GM12878 (cell line): Measurements from ENCODE around the gene RNF220. TPM values are rescaled to one million over a fixed set of nuclear protein-coding genes. Genes with fewer than 3 reads are reported as not detected.

Experiments used
- ATAC-seq: fragments of 200-7000 bp; cut with Tn5 transposase; 3 replicates; pipeline ENCODE4 v1.9.1; 2020; ENCODE audit warnings: mild to moderate bottlenecking, moderate library complexity
- BruUV-seq: library from RNA; stranded (reverse); fragments of 400-500 nt; replicated peaks from 2 replicates; lab custom pipeline; 2021; lab: Mats Ljungman, UMichigan
- CTCF ChIA-PET: fragments of 300-600 bp; sonication (Branson Sonifier 250); formaldehyde crosslinking; extraction: SDS; loops from one replicate; lab custom pipeline; 2021; ENCODE audit warnings: inconsistent platforms; lab: Yijun Ruan, JAX
- POLR2A ChIA-PET: fragments of 350-600 bp; formaldehyde crosslinking; extraction: SDS; loops from one replicate; lab custom pipeline; 2021; ENCODE audit warnings: inconsistent platforms; lab: Charles Lee
- RAD21 ChIA-PET: fragments of 300-600 bp; sonication (Branson Sonifier 250); formaldehyde crosslinking; loops from one replicate; lab custom pipeline; 2023; ENCODE audit warnings: antibody characterized with exemption; ENCODE audit not compliant: unreplicated experiment; lab: Charles Lee
- SMC1A ChIA-PET: fragments of 300-600 bp; sonication (Branson Sonifier 250); formaldehyde crosslinking; loops from one replicate; lab custom pipeline; 2023; ENCODE audit not compliant: unreplicated experiment, uncharacterized antibody; lab: Charles Lee
- DNase-seq: peaks from one replicate; pipeline ENCODE4 v3.0.0-alpha.2; 2011; ENCODE audit warnings: low read depth, low spot score
- FAIRE-seq: peaks from 3 replicates; lab custom pipeline; 2011; peaks lifted over from hg19 to GRCh38; lab: Jason Lieb, UNC
- H2AFZ ChIP-seq: 2 replicates; pipeline ENCODE4 v1.6.0; 2011; ENCODE audit warnings: low read depth, low read length, control low read depth; ENCODE audit not compliant: control insufficient read depth
- H3K27ac ChIP-seq: 2 replicates; pipeline ENCODE4 v1.5.1; 2011; ENCODE audit warnings: control low read depth; ENCODE audit not compliant: control insufficient read depth, insufficient read depth
- H3K27me3 ChIP-seq, 2 experiments: replicated peaks in 1 of 2; 2 replicates each; pipeline versions ENCODE4 v1.6.0 to v1.6.1; 2011; ENCODE audit warnings: low read length in 1 of 2; ENCODE audit not compliant: control insufficient read depth in 2 of 2, insufficient read depth in 2 of 2
- H3K36me3 ChIP-seq, 2 experiments: 2 replicates each; pipeline ENCODE4 v1.5.1; 2011; ENCODE audit warnings: low read length in 1 of 2; ENCODE audit not compliant: control insufficient read depth in 2 of 2, insufficient read depth in 2 of 2
- H3K4me1 ChIP-seq: 2 replicates; pipeline ENCODE4 v1.6.1; 2011; ENCODE audit warnings: mild to moderate bottlenecking, low read length, moderate library complexity, mixed read lengths; ENCODE audit not compliant: control insufficient read depth, insufficient read depth
- H3K4me2 ChIP-seq: 2 replicates; pipeline ENCODE4 v1.6.0; 2011; ENCODE audit warnings: control low read depth; ENCODE audit not compliant: control insufficient read depth, insufficient read depth
- H3K4me3 ChIP-seq: fragments of 200-600 bp; sonication (generic); 2 replicates; pipeline ENCODE4 v1.5.1; 2016
- H3K79me2 ChIP-seq: 2 replicates; pipeline ENCODE4 v1.6.0; 2011; ENCODE audit warnings: low read length; ENCODE audit not compliant: control insufficient read depth, insufficient read depth
- H3K9ac ChIP-seq: 2 replicates; pipeline ENCODE4 v1.8.0; 2011; ENCODE audit warnings: low read length, control low read depth, mixed read lengths; ENCODE audit not compliant: control insufficient read depth, insufficient read depth
- H3K9me3 ChIP-seq: replicated peaks from 3 replicates; pipeline ENCODE4 v1.5.1; 2011; ENCODE audit warnings: mild to moderate bottlenecking, low read length; ENCODE audit not compliant: control insufficient read depth, insufficient read depth
- H4K20me1 ChIP-seq: 2 replicates; pipeline ENCODE4 v1.6.0; 2011; ENCODE audit not compliant: control insufficient read depth, insufficient read depth
- ATF2 ChIP-seq: IDR thresholded peaks from 2 replicates; pipeline ENCODE4 v1.6.1; 2012; ENCODE audit warnings: low read length, inconsistent platforms
- BCL3 ChIP-seq: IDR thresholded peaks from 2 replicates; pipeline ENCODE4 v1.6.1; 2011; ENCODE audit warnings: borderline replicate concordance, low read depth, mild to moderate bottlenecking, moderate library complexity, low read length; ENCODE audit not compliant: insufficient read depth, poor library complexity, severe bottlenecking
- BMI1 ChIP-seq: fragments of 450-650 bp; IDR thresholded peaks from 2 replicates; pipeline ENCODE4 v1.6.1; 2016; ENCODE audit warnings: mild to moderate bottlenecking, moderate library complexity, borderline replicate concordance
- CBX5 ChIP-seq: sonication (generic); IDR thresholded peaks from 2 replicates; pipeline ENCODE4 v1.6.1; 2016; ENCODE audit warnings: low read depth, moderate library complexity, mild to moderate bottlenecking, inconsistent platforms
- CHD1 ChIP-seq: IDR thresholded peaks from 2 replicates; pipeline ENCODE4 v1.6.1; 2012; ENCODE audit warnings: low read depth, low read length, improper control_type of control experiment
- CREM ChIP-seq: IDR thresholded peaks from 2 replicates; pipeline ENCODE4 v1.6.1; 2014; ENCODE audit warnings: antibody characterized with exemption, low read depth
- EED ChIP-seq: sonication (generic); IDR thresholded peaks from 2 replicates; pipeline ENCODE4 v1.6.1; 2016; ENCODE audit warnings: antibody characterized with exemption, low read depth
- ELK1 ChIP-seq: IDR thresholded peaks from 2 replicates; pipeline ENCODE4 v1.6.1; 2012; ENCODE audit warnings: low read depth, low read length, improper control_type of control experiment
- IRF5 ChIP-seq: fragments of 450-650 bp; IDR thresholded peaks from 2 replicates; pipeline ENCODE4 v1.6.1; 2017; ENCODE audit warnings: borderline replicate concordance
- JUND ChIP-seq: IDR thresholded peaks from 2 replicates; pipeline ENCODE4 v1.6.1; 2012; ENCODE audit warnings: low read depth, mild to moderate bottlenecking, low read length, improper control_type of control experiment, moderate library complexity
- MYB ChIP-seq: fragments of 150-350 bp; IDR thresholded peaks from 2 replicates; pipeline ENCODE4 v1.6.1; 2014; ENCODE audit warnings: mild to moderate bottlenecking, low read depth, low read length, borderline replicate concordance
- POU2F2 ChIP-seq: IDR thresholded peaks from 3 replicates; pipeline ENCODE4 v1.6.1; 2011; ENCODE audit warnings: low read depth, mild to moderate bottlenecking, low read length, borderline replicate concordance
- SMARCA5 ChIP-seq: fragments of 450-650 bp; IDR thresholded peaks from 2 replicates; pipeline ENCODE4 v1.6.1; 2017; ENCODE audit warnings: mild to moderate bottlenecking
- ZNF622 ChIP-seq: fragments of 450-650 bp; IDR thresholded peaks from 2 replicates; pipeline ENCODE4 v1.6.1; 2017; ENCODE audit warnings: mild to moderate bottlenecking, inconsistent platforms
- WGBS: methylation state at CpG from one replicate; pipeline ENCODE4 v1.1.6; 2016; ENCODE audit warnings: low lambda C conversion rate; ENCODE audit not compliant: insufficient replicate concordance, insufficient coverage; ENCODE audit errors: missing lambda C conversion rate; 5-methylcytosine and 5-hydroxymethylcytosine counted together
- in situ Hi-C: fragments of 300-500 bp; cut with MboI; formaldehyde crosslinking; loops from 9 replicates; pipeline ENCODE4 v1.14.3; 2018; ENCODE audit warnings: mixed read lengths
- intact Hi-C: fragments of 100-400 bp; cut with micrococcal nuclease; formaldehyde crosslinking; loops from one replicate; pipeline ENCODE4 v1.14.2; 2022; ENCODE audit not compliant: unreplicated experiment
- polyA plus RNA-seq, 11 experiments: library from polyadenylated mRNA; depleted of rRNA in 4 of 11; unstranded in 6 of 11; stranded (reverse) in 5 of 11; fragments of >200 nt; fragmentation: Nextera tagmentation in 4 of 11; fragmentation: Illumina TruSeq in 1 of 11; extraction: Ambion mirVana in 4 of 11; extraction: Trizol in 1 of 11; gene quantifications; 1 replicate in 1 of 11; 2 replicates in 10 of 11; pipeline versions ENCODE4 v1.2.1 to v1.2.3, GENCODE V29; 2011 to 2016; ENCODE audit warnings: inconsistent platforms in 2 of 11, missing spikeins in 2 of 11, low read depth in 1 of 11
- total RNA-seq, 4 experiments: library from RNA; depleted of rRNA in 3 of 4; stranded (reverse); fragments of >200 nt in 3 of 4; fragmentation: Illumina TruSeq in 1 of 4; extraction: Trizol in 1 of 4; gene quantifications; 2 replicates each; pipeline versions ENCODE4 v1.2.1 to v1.2.3, GENCODE V29; 2013 to 2021

RNF220 gene
- total and polyA plus RNA-seq, 10 of the 15 experiments (the other 5 are each of a cell fraction or from before 2014, with no cell fraction given): 4.6 to 84.1 (median 53.7) TPM

- no peak for DNase-seq
- Histone ChIP-seq H3K27ac (no peak overlapping the region), H3K4me2 (no peak overlapping the region), H3K9me3 (no peaks in the 10 kb centered on the region), H4K20me1 (no peaks in the 10 kb centered on the region), H2AFZ (no peak overlapping the region), H3K79me2 (no peaks in the 10 kb centered on the region), H3K36me3 (no peaks in the 10 kb centered on the region), H3K27me3 (peaks cover 0 to 2% of the 10 kb centered on the region in 2 experiments; a peak in 2 of 4 replicates), H3K4me3 (no peak overlapping the region), H3K4me1 (no peaks in the 10 kb centered on the region), H3K9ac (no peak overlapping the region)
- no TSS peak for BruUV-seq
- no peak for ATAC-seq
- ChIA-PET POLR2A (no interaction called here), SMC1A (interaction anchor here (1.1 to 1.6 kb wide), 4 partner anchors 9 to 375 kb away, joined by 3 to 5 read pairs (median 3); no protein-coding TSS in a partner anchor), RAD21 (interaction anchor here (0.6 to 0.8 kb wide), 2 partner anchors 375 to 390 kb away, joined by 3 to 4 read pairs; no protein-coding TSS in a partner anchor), CTCF (interaction anchor here (0.6 to 5.8 kb wide), 9 partner anchors 16 to 489 kb away, joined by 3 to 57 read pairs (median 5); no protein-coding TSS in a partner anchor)
- FAIRE-seq: no peak
- 33% methylated on average over 12 of the region's 12 CpGs for WGBS
- intact Hi-C loops (no loop called here), in situ Hi-C loops (loop anchor here (5.0 kb wide), 1 partner anchor 215 kb away; no protein-coding TSS in a partner anchor)
- TF ChIP-seq MYB (no peak), CHD1 (no peak), POU2F2 (no peak), IRF5 (no peak), SMARCA5 (no peak), CBX5 (no peak), ATF2 (no peak), ELK1 (no peak), ZNF622 (no peak), BMI1 (no peak), BCL3 (no peak), CREM (no peak), JUND (no peak), EED (no peak)
Observed at GRCh38 chr1:44592208-44593145, 187.4 kb downstream of the RNF220 start.
